Measurements from ENCODE around the gene ACTR2. TPM values are rescaled to one million over a fixed set of nuclear protein-coding genes. Genes with fewer than 3 reads are reported as not detected.

The ACTR2 gene
- total RNA-seq, 1 experiment from 2014 or later: 160 TPM

DNA sequence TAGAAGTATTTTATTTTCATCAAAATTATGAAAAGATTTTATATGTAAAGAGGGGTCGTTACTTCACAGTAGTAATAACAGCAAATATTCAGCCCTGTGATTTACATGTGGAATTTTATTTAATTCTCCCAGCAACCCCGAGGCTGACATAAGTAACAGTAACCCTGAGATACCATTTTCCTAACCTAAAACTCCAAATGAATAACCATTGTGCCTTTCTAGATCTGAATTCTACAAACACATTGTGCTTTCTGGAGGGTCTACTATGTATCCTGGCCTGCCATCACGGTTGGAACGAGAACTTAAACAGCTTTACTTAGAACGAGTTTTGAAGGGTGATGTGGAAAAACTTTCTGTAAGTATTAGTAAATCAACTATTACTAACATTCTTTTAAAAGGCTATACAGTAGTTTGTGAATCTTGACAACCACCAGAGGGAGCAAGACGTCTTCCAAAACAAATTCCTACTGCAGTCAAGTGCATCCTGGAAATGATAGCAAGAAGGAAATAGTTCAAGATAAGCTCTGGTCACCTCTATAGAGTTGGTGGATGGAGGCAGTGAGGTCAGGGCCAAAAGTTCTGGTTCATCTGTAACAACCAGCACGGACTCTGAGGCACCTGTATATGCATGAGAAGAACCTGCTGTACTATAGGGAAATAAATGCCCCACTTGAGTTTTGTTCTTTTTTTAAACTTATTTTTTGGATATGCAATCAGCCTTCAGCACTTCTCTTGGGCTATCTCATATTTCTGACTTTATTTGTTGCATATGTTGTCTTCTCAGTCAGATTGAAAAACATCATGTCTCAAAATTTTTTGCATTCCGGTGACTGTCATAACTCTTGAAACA, 37.4 kb downstream of the ACTR2 start:
- Mint-ChIP-seq H3K36me3 (peaks cover 27% of the 10 kb centered on the region), H3K9me3 (no peaks in the 10 kb centered on the region), H3K4me3 (no peak overlapping the region), H3K27ac (no peak overlapping the region), H3K27me3 (ENCODE audit: low read depth) (peaks cover 25% of the 10 kb centered on the region), H3K4me1 (peaks cover 15% of the 10 kb centered on the region)
- peak; percentile 44; the same call in 1 of the 2 replicates for ATAC-seq
- no peak for DNase-seq (ENCODE audit: low spot score)
- TF ChIP-seq, protein P1, sequence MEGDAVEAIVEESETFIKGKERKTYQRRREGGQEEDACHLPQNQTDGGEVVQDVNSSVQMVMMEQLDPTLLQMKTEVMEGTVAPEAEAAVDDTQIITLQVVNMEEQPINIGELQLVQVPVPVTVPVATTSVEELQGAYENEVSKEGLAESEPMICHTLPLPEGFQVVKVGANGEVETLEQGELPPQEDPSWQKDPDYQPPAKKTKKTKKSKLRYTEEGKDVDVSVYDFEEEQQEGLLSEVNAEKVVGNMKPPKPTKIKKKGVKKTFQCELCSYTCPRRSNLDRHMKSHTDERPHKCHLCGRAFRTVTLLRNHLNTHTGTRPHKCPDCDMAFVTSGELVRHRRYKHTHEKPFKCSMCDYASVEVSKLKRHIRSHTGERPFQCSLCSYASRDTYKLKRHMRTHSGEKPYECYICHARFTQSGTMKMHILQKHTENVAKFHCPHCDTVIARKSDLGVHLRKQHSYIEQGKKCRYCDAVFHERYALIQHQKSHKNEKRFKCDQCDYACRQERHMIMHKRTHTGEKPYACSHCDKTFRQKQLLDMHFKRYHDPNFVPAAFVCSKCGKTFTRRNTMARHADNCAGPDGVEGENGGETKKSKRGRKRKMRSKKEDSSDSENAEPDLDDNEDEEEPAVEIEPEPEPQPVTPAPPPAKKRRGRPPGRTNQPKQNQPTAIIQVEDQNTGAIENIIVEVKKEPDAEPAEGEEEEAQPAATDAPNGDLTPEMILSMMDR (IDR thresholded peaks at IDR 0.05): peak; percentile 46
- TF ChIP-seq ETV6 (CRISPR knock-in tag; IDR thresholded peaks at IDR 0.05): no peak
- ChIA-PET CTCF (interaction anchor here (0.6 to 1.5 kb wide), 17 partner anchors 8 to 576 kb away, joined by 3 to 11 read pairs (median 4); no protein-coding TSS in a partner anchor), POLR2A (interaction anchor here (1.0 kb wide), 1 partner anchor 17 kb away, joined by 4 read pairs; no protein-coding TSS in a partner anchor)

GRCh38 chr2:65265671-65266045, 38.0 kb downstream of the ACTR2 start:
- ATAC-seq (no peak), DNase-seq (ENCODE audit: low spot score) (no peak)
- ChIA-PET POLR2A (interaction anchor here (1.0 kb wide), 1 partner anchor 16 kb away, joined by 4 read pairs; no protein-coding TSS in a partner anchor), CTCF (interaction anchor here (0.6 to 1.5 kb wide), 15 partner anchors 9 to 308 kb away, joined by 3 to 11 read pairs (median 4); no protein-coding TSS in a partner anchor)
- Mint-ChIP-seq H3K27ac (no peak overlapping the region), H3K36me3 (peaks cover 31% of the 10 kb centered on the region), H3K9me3 (no peaks in the 10 kb centered on the region), H3K27me3 (ENCODE audit: low read depth) (peaks cover 29% of the 10 kb centered on the region), H3K4me3 (no peak overlapping the region), H3K4me1 (peaks cover 15% of the 10 kb centered on the region)
- TF ChIP-seq CBFB (CRISPR knock-in tag; IDR thresholded peaks at IDR 0.05; ENCODE audit: low read depth) (no peak), PRRX2 (CRISPR knock-in tag; IDR thresholded peaks at IDR 0.05) (no peak), NR2C2 (CRISPR knock-in tag; IDR thresholded peaks at IDR 0.05) (no peak), RELA (CRISPR knock-in tag; IDR thresholded peaks at IDR 0.05; ENCODE audit: borderline replicate concordance) (no peak), GRHL2 (CRISPR knock-in tag; IDR thresholded peaks at IDR 0.05; ENCODE audit: insufficient replicate concordance, severe bottlenecking) (no peak), GTF2I (CRISPR knock-in tag; conservative IDR thresholded peaks at IDR 0.05) (no peak), ATF3 (CRISPR knock-in tag; conservative IDR thresholded peaks at IDR 0.05) (no peak), ATF6 (CRISPR knock-in tag; IDR thresholded peaks at IDR 0.05) (no peak), FOXJ3 (CRISPR knock-in tag; IDR thresholded peaks at IDR 0.05; ENCODE audit: borderline replicate concordance) (no peak), TP53 (CRISPR knock-in tag; IDR thresholded peaks at IDR 0.05) (no peak), TEAD1 (CRISPR knock-in tag; IDR thresholded peaks at IDR 0.05) (no peak), ATF1 (CRISPR knock-in tag; IDR thresholded peaks at IDR 0.05) (no peak), USF1 (CRISPR knock-in tag; IDR thresholded peaks at IDR 0.05) (no peak), MYBL2 (CRISPR knock-in tag; IDR thresholded peaks at IDR 0.05) (no peak), ZNF396 (CRISPR knock-in tag; IDR thresholded peaks at IDR 0.05; ENCODE audit: borderline replicate concordance) (no peak)
- TF ChIP-seq, protein P2, sequence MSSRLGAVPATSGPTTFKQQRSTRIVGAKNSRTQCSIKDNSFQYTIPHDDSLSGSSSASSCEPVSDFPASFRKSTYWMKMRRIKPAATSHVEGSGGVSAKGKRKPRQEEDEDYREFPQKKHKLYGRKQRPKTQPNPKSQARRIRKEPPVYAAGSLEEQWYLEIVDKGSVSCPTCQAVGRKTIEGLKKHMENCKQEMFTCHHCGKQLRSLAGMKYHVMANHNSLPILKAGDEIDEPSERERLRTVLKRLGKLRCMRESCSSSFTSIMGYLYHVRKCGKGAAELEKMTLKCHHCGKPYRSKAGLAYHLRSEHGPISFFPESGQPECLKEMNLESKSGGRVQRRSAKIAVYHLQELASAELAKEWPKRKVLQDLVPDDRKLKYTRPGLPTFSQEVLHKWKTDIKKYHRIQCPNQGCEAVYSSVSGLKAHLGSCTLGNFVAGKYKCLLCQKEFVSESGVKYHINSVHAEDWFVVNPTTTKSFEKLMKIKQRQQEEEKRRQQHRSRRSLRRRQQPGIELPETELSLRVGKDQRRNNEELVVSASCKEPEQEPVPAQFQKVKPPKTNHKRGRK (CRISPR knock-in tag; IDR thresholded peaks at IDR 0.05; ENCODE audit: borderline replicate concordance): no peak

All from WTC11 (cell line).